Activated CD8-positive, alpha-beta T cell treated with anti-CD3 and anti-CD28 coated beads for 36 hours (primary cell): ENCODE measurements around the gene COQ9. TPM values are rescaled to one million over a fixed set of nuclear protein-coding genes. Genes with fewer than 3 reads are reported as not detected.

ENCODE experiments used
- ATAC-seq: fragments of 200-7000 bp; cut with Tn5 transposase; one replicate; pipeline ENCODE4 v1.10.0; 2021; ENCODE audit warnings: mild to moderate bottlenecking, moderate library complexity
- CTCF ChIA-PET: fragments of 350-600 bp; sonication (Branson Sonifier 250); formaldehyde crosslinking; loops from one replicate; lab custom pipeline; 2021; ENCODE audit warnings: antibody characterized with exemption; lab: Charles Lee
- POLR2A ChIA-PET: fragments of 350-600 bp; sonication (Branson Sonifier 250); formaldehyde crosslinking; loops from one replicate; lab custom pipeline; 2021; ENCODE audit warnings: antibody characterized with exemption; lab: Charles Lee
- DNase-seq: peaks from one replicate; pipeline ENCODE4 v3.0.0-alpha.2; 2020
- H3K27ac Mint-ChIP-seq: one replicate; pipeline ENCODE4 v1.8.0; 2021; ENCODE audit warnings: mild to moderate bottlenecking, mixed read lengths
- H3K27me3 Mint-ChIP-seq: one replicate; pipeline ENCODE4 v1.8.0; 2021; ENCODE audit warnings: mixed read lengths
- H3K36me3 Mint-ChIP-seq: one replicate; pipeline ENCODE4 v1.8.0; 2021; ENCODE audit warnings: low read depth, mixed read lengths
- H3K4me1 Mint-ChIP-seq: one replicate; pipeline ENCODE4 v1.8.0; 2021; ENCODE audit warnings: low read depth, mixed read lengths
- H3K4me3 Mint-ChIP-seq: one replicate; pipeline ENCODE4 v1.8.0; 2021; ENCODE audit warnings: mild to moderate bottlenecking, moderate library complexity, mixed read lengths
- H3K9me3 Mint-ChIP-seq: one replicate; pipeline ENCODE4 v1.8.0; 2021; ENCODE audit warnings: mixed read lengths
- CTCF ChIP-seq: fragments of 200-600 bp; IDR thresholded peaks from one replicate; pipeline ENCODE4 v1.8.0; 2022; ENCODE audit warnings: antibody characterized with exemption, mild to moderate bottlenecking
- intact Hi-C: fragments of 100-400 bp; cut with micrococcal nuclease; formaldehyde crosslinking; loops from one replicate; pipeline ENCODE4 v1.10.0; 2022
- total RNA-seq, 2 experiments: library from RNA; stranded (reverse); gene quantifications; one replicate each; pipeline ENCODE4 v1.2.3, GENCODE V29; 2021

The COQ9 gene
- total RNA-seq, 2 experiments from 2014 or later: 39.3 to 39.6 TPM

- Mint-ChIP-seq H3K36me3 (no peaks in the 10 kb centered on the region), H3K27me3 (no peaks in the 10 kb centered on the region), H3K4me3 (no peak overlapping the region), H3K9me3 (no peaks in the 10 kb centered on the region), H3K4me1 (peaks cover 19% of the 10 kb centered on the region), H3K27ac (no peak overlapping the region)
- ChIA-PET CTCF (interaction anchor here (0.9 to 10.9 kb wide), 33 partner anchors 9 to 711 kb away, joined by 3 to 258 read pairs (median 5); partner anchors contain the start of genes CCL17, CIAPIN1, COQ9 and POLR2C), POLR2A (interaction anchor here (0.7 to 3.2 kb wide), 9 partner anchors 9 to 225 kb away, joined by 3 to 31 read pairs (median 4); partner anchors contain the start of genes CIAPIN1 and COQ9)
- DNase-seq: no peak
- ATAC-seq: no peak
- intact Hi-C loops: loop anchor here (5.0 kb wide), 1 partner anchor 106 kb away; no protein-coding TSS in a partner anchor
- TF ChIP-seq CTCF: no peak
These were observed 31.2 kb upstream of the COQ9 start for GRCh38 chr16:57416084-57416483.

- ChIA-PET POLR2A (interaction anchor here (2.1 kb wide), 1 partner anchor 43 kb away, joined by 8 read pairs; the partner anchor contains the start of gene POLR2C), CTCF (interaction anchor here (0.6 to 10.9 kb wide), 31 partner anchors 7 to 338 kb away, joined by 3 to 258 read pairs (median 5); partner anchors contain the start of genes ARL2BP, CCL17, CIAPIN1 and COQ9)
- Mint-ChIP-seq H3K27ac (no peak overlapping the region), H3K36me3 (no peaks in the 10 kb centered on the region), H3K9me3 (no peaks in the 10 kb centered on the region), H3K4me3 (no peak overlapping the region), H3K27me3 (no peaks in the 10 kb centered on the region), H3K4me1 (peaks cover 25% of the 10 kb centered on the region)
- DNase-seq: no peak
- no peak for TF ChIP-seq CTCF
- intact Hi-C loops: loop anchor here (5.0 kb wide), 1 partner anchor 103 kb away; no protein-coding TSS in a partner anchor
- ATAC-seq: no peak
These were observed 27.8 kb upstream of the COQ9 start for GRCh38 chr16:57419506-57419905.

- Mint-ChIP-seq H3K27me3 (no peaks in the 10 kb centered on the region), H3K4me1 (peaks cover 18% of the 10 kb centered on the region), H3K27ac (no peak overlapping the region), H3K4me3 (no peak overlapping the region), H3K9me3 (no peaks in the 10 kb centered on the region), H3K36me3 (peaks cover 2% of the 10 kb centered on the region)
- no peak for TF ChIP-seq CTCF
- ChIA-PET CTCF (interaction anchor here (0.7 to 8.2 kb wide), 6 partner anchors 9 to 604 kb away, joined by 3 to 81 read pairs (median 4); no protein-coding TSS in a partner anchor), POLR2A (interaction anchor here (0.6 to 1.2 kb wide), 3 partner anchors 11 to 275 kb away, joined by 3 to 4 read pairs (median 3); no protein-coding TSS in a partner anchor)
- no peak for ATAC-seq
- intact Hi-C loops: no loop called here
- no peak for DNase-seq
These were observed 25.0 kb upstream of the COQ9 start for GRCh38 chr16:57422026-57422944.

GRCh38 chr16:57423152-57423551 lies 24.1 kb upstream of the COQ9 start:
- CTCF ChIA-PET: interaction anchor here (1.6 to 8.2 kb wide), 2 partner anchors 8 to 18 kb away, joined by 3 to 81 read pairs; no protein-coding TSS in a partner anchor
- Mint-ChIP-seq H3K4me1 (peaks cover 13% of the 10 kb centered on the region), H3K4me3 (no peak overlapping the region), H3K9me3 (no peaks in the 10 kb centered on the region), H3K36me3 (peaks cover 9% of the 10 kb centered on the region), H3K27ac (no peak overlapping the region), H3K27me3 (no peaks in the 10 kb centered on the region)
- DNase-seq (no peak), ATAC-seq (no peak)
- POLR2A ChIA-PET: interaction anchor here (0.6 to 1.2 kb wide), 2 partner anchors 10 to 276 kb away, joined by 3 read pairs; no protein-coding TSS in a partner anchor
- no peak for TF ChIP-seq CTCF
- intact Hi-C loops: no loop called here
